ENCODE measurements around the gene DAPK1.

Gene DAPK1

DNA sequence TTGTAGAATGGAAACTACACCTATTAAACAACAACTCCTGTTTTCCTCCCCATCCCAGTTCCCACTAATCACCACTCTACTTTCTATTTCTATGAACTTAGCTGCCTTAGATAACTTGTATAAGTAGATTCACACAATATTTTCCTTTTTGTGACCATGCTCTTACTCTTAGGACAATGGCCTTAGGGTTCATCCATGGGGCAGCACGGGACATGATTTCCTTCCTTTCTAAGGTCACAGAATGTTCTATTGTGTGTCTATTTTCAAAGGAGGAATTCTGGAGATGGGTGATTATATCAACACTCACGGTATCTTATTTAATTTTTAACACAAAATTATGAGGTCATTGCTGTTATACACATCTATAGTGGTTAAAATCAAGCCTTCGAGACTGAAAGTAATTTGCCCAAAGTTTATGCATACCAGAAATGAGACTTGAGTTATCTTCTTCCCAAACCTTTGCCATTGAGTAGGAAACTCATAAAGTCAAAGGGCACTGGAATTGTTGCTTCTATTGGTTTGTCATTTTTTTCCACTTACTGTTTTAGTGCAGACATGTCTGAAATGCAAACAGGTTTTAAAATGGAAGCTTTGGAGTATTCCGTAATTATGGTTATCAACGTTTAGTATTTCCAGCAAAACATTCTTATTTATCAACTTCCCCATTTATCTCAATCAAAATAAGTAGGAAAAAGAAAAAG is 251.8 kb downstream of the DAPK1 start:
- Histone ChIP-seq H3K4me3 (ENCODE audit: low read depth, low read length) (no peak overlapping the region), H3K27me3 (ENCODE audit: insufficient read depth, low read depth, severe bottlenecking) (no peaks in the 10 kb centered on the region), H3K27ac (no peak overlapping the region), H3K9me3 (ENCODE audit: severe bottlenecking) (no peaks in the 10 kb centered on the region), H3K36me3 (no peaks in the 10 kb centered on the region)
- TF ChIP-seq, protein P1, sequence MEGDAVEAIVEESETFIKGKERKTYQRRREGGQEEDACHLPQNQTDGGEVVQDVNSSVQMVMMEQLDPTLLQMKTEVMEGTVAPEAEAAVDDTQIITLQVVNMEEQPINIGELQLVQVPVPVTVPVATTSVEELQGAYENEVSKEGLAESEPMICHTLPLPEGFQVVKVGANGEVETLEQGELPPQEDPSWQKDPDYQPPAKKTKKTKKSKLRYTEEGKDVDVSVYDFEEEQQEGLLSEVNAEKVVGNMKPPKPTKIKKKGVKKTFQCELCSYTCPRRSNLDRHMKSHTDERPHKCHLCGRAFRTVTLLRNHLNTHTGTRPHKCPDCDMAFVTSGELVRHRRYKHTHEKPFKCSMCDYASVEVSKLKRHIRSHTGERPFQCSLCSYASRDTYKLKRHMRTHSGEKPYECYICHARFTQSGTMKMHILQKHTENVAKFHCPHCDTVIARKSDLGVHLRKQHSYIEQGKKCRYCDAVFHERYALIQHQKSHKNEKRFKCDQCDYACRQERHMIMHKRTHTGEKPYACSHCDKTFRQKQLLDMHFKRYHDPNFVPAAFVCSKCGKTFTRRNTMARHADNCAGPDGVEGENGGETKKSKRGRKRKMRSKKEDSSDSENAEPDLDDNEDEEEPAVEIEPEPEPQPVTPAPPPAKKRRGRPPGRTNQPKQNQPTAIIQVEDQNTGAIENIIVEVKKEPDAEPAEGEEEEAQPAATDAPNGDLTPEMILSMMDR (IDR thresholded peaks at IDR 0.05; ENCODE audit: low read depth, low read length), result no peak
- no peak for DNase-seq

DNA sequence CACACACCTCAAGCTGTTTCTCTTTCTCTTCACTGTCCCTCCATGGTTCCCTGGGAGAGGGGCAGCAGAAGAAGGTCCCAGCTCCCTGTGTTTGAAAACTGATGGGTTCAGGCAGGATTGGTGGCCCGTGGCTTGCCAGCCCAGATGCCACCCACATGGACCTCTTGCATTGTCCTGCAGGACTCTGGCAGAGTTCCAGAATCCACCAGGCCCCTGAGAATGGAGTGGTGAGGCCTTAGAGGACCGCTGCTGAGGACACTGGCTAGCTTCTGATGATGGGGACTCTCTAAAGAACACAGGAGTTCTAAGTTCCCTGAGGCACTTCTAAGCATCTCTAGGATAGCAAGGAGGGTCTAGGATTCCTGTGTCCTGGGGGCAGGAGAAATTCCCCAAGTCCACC is 253.1 kb downstream of the DAPK1 start:
- no peak overlapping the region for H3K4me3 ChIP-seq (ENCODE audit: low read depth, low read length)
- TF ChIP-seq, protein P1 (IDR thresholded peaks at IDR 0.05; ENCODE audit: low read depth, low read length), result no peak
- H3K27me3 ChIP-seq (ENCODE audit: insufficient read depth, low read depth, severe bottlenecking), result no peaks in the 10 kb centered on the region
- DNase-seq, result no peak
- H3K9me3 ChIP-seq (ENCODE audit: severe bottlenecking), result no peaks in the 10 kb centered on the region
- H3K27ac ChIP-seq, result no peak overlapping the region
- H3K36me3 ChIP-seq, result no peaks in the 10 kb centered on the region

DNA sequence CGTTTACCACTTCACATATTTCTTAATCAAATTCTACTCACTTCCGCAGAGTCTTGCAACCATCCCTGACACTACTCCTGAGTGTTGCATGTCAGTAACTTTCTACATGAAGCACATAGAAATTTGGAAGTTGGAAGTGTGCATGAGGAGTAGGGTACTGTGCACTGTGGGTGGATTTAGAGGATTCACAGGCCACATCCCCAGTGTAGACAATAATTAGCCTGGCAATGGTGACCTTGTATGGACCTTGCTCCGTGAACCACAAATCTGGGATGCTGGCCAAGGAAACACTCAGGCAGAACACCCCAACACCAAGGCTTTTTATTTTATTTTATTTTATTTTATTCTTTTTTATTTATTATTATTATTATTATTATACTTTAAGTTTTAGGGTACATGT is 253.8 kb downstream of the DAPK1 start:
- TF ChIP-seq, protein P1 (IDR thresholded peaks at IDR 0.05; ENCODE audit: low read depth, low read length), result no peak
- Histone ChIP-seq H3K27ac (no peak overlapping the region), H3K27me3 (ENCODE audit: insufficient read depth, low read depth, severe bottlenecking) (no peaks in the 10 kb centered on the region), H3K4me3 (ENCODE audit: low read depth, low read length) (no peak overlapping the region), H3K9me3 (ENCODE audit: severe bottlenecking) (no peaks in the 10 kb centered on the region), H3K36me3 (no peaks in the 10 kb centered on the region)
- DNase-seq, result no peak

DNA sequence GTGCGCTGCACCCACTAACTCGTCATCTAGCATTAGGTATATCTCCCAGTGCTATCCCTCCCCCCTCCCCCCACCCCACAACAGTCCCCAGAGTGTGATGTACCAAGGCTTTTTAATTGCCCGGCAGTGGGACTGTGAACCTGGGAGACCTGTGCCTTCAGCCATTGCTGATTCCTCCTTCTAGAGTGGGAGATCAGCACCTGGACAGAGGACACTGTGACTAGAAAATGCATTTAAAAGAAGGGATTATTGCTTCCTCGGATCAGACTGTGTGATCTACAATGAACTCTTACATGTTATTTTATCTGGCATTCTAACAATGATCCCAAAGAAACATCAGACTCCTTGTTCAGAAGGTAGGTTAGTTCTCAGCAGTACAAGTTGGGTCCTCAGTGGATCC is 254.2 kb downstream of the DAPK1 start:
- Histone ChIP-seq H3K9me3 (ENCODE audit: severe bottlenecking) (no peaks in the 10 kb centered on the region), H3K27ac (no peak overlapping the region), H3K4me3 (ENCODE audit: low read depth, low read length) (no peak overlapping the region), H3K36me3 (no peaks in the 10 kb centered on the region), H3K27me3 (ENCODE audit: insufficient read depth, low read depth, severe bottlenecking) (no peaks in the 10 kb centered on the region)
- TF ChIP-seq, protein P1 (IDR thresholded peaks at IDR 0.05; ENCODE audit: low read depth, low read length), result no peak
- DNase-seq, result no peak

DNA sequence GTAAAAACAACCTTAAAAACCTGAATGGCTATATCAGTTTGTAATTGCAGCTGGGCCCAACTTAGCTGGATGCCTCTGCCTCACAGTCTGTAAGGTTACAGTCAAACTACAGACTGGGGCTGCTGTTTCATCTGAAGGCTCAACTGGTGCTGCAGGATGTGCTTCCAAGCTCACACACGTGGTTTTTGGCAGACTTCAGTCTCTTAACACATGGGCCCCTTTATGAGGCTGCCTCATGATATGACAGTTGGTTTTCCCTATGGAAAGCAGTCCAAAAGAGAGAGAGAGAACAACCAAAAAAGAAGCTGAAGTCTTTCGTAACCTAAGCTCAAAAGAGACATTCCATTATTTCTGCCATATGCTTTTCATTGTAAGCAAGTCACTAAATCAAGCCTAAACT is 255.6 kb downstream of the DAPK1 start:
- no peaks in the 10 kb centered on the region for H3K36me3 ChIP-seq
- TF ChIP-seq, protein P1 (IDR thresholded peaks at IDR 0.05; ENCODE audit: low read depth, low read length), result no peak
- DNase-seq, result no peak

More for the DNA sequence above, 255.6 kb downstream of the DAPK1 start:
- H3K27ac ChIP-seq, result no peak overlapping the region
- no peak overlapping the region for H3K4me3 ChIP-seq (ENCODE audit: low read depth, low read length)
- no peaks in the 10 kb centered on the region for H3K27me3 ChIP-seq (ENCODE audit: insufficient read depth, low read depth, severe bottlenecking)
- H3K9me3 ChIP-seq (ENCODE audit: severe bottlenecking), result no peaks in the 10 kb centered on the region
